Measurements from ENCODE around the gene NUDT16L1.
A peak's percentile ranks its signal among the peaks of the same experiment; 100 is the strongest.

NUDT16L1 gene

DNA sequence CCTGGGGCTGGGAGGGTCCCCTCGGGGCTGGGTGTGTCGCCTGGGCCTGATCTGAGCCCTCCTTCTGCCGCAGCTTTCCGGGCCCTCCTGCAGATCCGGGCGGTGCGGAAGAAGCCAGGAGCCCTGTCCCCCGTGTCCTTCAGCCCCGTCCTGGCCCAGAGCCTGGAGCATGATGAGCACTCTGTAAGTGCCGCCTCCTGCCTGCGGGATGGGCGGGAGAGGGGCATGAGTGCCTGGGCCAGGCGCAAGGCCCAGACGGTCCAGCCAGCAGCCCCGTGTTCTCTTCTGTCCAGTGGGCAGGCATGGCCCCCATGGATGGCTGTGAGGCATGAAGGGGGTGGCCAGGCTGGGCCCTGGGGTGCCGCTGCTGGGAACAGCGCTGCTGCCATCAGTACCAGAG, 16.0 kb upstream of the NUDT16L1 start:
- Histone ChIP-seq H3K27me3 (ENCODE audit: control insufficient read depth in 5 of 5, insufficient read depth in 4 of 5, low read length in 5 of 5) (no peaks in the 10 kb centered on the region), H3K9me3 (ENCODE audit: control insufficient read depth in 5 of 5, low read length in 5 of 5) (no peaks in the 10 kb centered on the region), H3K4me3 (ENCODE audit: low read depth in 1 of 5, low read length in 5 of 5) (no peak overlapping the region), H3K36me3 (ENCODE audit: control insufficient read depth in 5 of 5, insufficient read depth in 5 of 5, low read length in 5 of 5) (peaks cover 0 to 61% (median 43%) of the 10 kb centered on the region in 5 donors), H3K4me1 (ENCODE audit: control insufficient read depth in 5 of 5, insufficient read depth in 5 of 5, low read length in 5 of 5) (peaks cover 0 to 24% (median 4%) of the 10 kb centered on the region in 5 donors), H3K9ac (ENCODE audit: low read length in 5 of 5) (no peak overlapping the region), H3K27ac (ENCODE audit: low read depth, low read length) (no peak overlapping the region)

DNA sequence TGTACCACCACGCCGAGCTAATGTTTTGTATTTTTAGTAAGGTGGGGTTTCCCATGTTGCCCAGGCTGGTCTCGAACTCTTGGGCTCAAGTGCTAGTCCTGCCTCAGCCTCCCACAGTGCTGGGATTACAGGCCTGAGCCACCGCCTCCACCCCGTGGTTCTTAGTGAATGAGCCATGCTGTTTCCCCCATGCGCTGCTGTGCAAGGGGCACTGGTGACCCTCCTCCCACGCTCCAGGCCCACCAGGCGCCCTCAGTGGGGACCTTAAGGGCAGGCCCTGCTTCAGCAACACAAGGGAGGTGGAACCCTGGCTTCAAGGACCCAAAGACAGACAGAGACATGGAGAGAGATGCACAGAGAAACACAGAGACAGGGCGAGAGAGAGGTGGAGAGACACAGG, 15.4 kb upstream of the NUDT16L1 start:
- no peak overlapping the region for H3K9ac ChIP-seq (ENCODE audit: low read length in 5 of 5)
- no peak overlapping the region for H3K4me3 ChIP-seq (ENCODE audit: low read depth in 1 of 5, low read length in 5 of 5)
- H3K9me3 ChIP-seq (ENCODE audit: control insufficient read depth in 5 of 5, low read length in 5 of 5), result no peaks in the 10 kb centered on the region
- H3K27ac ChIP-seq (ENCODE audit: low read depth, low read length), result no peak overlapping the region
- peaks cover 0 to 27% (median 4%) of the 10 kb centered on the region in 5 donors for H3K4me1 ChIP-seq (ENCODE audit: control insufficient read depth in 5 of 5, insufficient read depth in 5 of 5, low read length in 5 of 5)
- no peaks in the 10 kb centered on the region for H3K27me3 ChIP-seq (ENCODE audit: control insufficient read depth in 5 of 5, insufficient read depth in 4 of 5, low read length in 5 of 5)
- H3K36me3 ChIP-seq (ENCODE audit: control insufficient read depth in 5 of 5, insufficient read depth in 5 of 5, low read length in 5 of 5), result peaks cover 0 to 62% (median 43%) of the 10 kb centered on the region in 5 donors

DNA sequence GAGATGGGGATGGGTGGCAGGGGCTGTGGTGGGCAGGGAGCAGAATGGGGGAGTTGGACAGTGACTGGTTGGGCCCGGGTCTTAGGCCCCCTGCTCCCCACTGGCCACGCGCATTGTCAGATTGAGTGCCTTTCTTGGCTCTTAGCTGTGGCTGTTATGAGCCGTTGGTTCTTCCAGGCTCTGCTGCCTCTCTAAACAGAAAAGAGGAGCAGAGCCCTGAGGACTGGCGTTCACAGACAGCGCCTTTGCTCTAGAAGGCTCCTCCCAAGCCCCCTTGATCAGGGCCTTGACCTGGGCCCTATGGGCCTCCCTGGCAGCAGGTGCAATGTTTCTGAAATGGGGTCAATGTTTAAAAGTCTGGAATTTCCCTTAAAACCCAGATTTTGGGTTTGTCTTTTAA, 14.8 kb upstream of the NUDT16L1 start:
- peaks cover 0 to 27% (median 4%) of the 10 kb centered on the region in 5 donors for H3K4me1 ChIP-seq (ENCODE audit: control insufficient read depth in 5 of 5, insufficient read depth in 5 of 5, low read length in 5 of 5)
- no peak overlapping the region for H3K9ac ChIP-seq (ENCODE audit: low read length in 5 of 5)

DNA sequence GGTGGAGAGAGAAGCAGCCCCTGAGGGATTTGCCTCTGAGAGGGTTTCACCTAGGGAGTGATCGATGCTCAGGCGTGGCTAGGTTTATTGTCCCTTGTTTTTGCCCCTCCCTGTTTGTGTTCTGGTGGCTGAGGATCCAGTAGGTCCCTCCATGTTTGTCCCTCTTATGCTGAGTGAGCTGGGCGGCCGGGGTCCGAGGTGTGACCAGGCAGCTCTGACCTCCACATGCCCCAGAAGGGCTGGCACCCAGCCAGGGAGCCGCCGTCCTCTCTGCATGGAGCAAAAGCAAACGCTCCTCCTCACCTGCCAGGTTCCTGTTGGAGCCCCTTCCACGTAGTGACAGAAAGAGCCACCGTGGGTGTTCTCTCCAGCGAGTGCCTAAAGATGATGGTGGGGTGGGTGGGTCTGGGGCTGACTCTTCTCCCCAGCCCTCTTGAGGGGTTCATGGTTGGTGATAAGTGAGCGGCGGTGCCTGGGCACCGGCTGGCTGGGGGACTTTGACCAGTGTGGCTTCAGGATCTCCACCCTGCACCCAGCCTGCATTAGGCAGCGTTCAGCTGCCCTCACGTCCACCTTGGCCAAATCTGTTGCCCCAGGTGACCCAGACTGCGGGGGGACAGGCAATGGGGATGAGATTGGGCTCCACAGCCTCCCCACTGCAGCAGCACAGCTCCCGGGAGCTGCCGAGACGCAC, 14.1 kb upstream of the NUDT16L1 start:
- peak overlapping the region; percentile 37 for H3K27ac ChIP-seq (ENCODE audit: low read depth, low read length)
- peak overlapping the region in 4 of 5 donors; percentile 5 to 65 (median 36) for H3K9ac ChIP-seq (ENCODE audit: low read length in 5 of 5)
- peaks cover 0 to 65% (median 49%) of the 10 kb centered on the region in 5 donors for H3K36me3 ChIP-seq (ENCODE audit: control insufficient read depth in 5 of 5, insufficient read depth in 5 of 5, low read length in 5 of 5)
- H3K27me3 ChIP-seq (ENCODE audit: control insufficient read depth in 5 of 5, insufficient read depth in 4 of 5, low read length in 5 of 5), result no peaks in the 10 kb centered on the region
- no peaks in the 10 kb centered on the region for H3K9me3 ChIP-seq (ENCODE audit: control insufficient read depth in 5 of 5, low read length in 5 of 5)
- peaks cover 0 to 27% (median 4%) of the 10 kb centered on the region in 5 donors for H3K4me1 ChIP-seq (ENCODE audit: control insufficient read depth in 5 of 5, insufficient read depth in 5 of 5, low read length in 5 of 5)
- H3K4me3 ChIP-seq (ENCODE audit: low read depth in 1 of 5, low read length in 5 of 5), result peak overlapping the region in 4 of 5 donors; percentile 19 to 49 (median 46)

More for the DNA sequence above, 14.8 kb upstream of the NUDT16L1 start:
- Histone ChIP-seq H3K4me3 (ENCODE audit: low read depth in 1 of 5, low read length in 5 of 5) (no peak overlapping the region), H3K27ac (ENCODE audit: low read depth, low read length) (no peak overlapping the region), H3K36me3 (ENCODE audit: control insufficient read depth in 5 of 5, insufficient read depth in 5 of 5, low read length in 5 of 5) (peaks cover 0 to 62% (median 43%) of the 10 kb centered on the region in 5 donors), H3K27me3 (ENCODE audit: control insufficient read depth in 5 of 5, insufficient read depth in 4 of 5, low read length in 5 of 5) (no peaks in the 10 kb centered on the region), H3K9me3 (ENCODE audit: control insufficient read depth in 5 of 5, low read length in 5 of 5) (no peaks in the 10 kb centered on the region)

DNA sequence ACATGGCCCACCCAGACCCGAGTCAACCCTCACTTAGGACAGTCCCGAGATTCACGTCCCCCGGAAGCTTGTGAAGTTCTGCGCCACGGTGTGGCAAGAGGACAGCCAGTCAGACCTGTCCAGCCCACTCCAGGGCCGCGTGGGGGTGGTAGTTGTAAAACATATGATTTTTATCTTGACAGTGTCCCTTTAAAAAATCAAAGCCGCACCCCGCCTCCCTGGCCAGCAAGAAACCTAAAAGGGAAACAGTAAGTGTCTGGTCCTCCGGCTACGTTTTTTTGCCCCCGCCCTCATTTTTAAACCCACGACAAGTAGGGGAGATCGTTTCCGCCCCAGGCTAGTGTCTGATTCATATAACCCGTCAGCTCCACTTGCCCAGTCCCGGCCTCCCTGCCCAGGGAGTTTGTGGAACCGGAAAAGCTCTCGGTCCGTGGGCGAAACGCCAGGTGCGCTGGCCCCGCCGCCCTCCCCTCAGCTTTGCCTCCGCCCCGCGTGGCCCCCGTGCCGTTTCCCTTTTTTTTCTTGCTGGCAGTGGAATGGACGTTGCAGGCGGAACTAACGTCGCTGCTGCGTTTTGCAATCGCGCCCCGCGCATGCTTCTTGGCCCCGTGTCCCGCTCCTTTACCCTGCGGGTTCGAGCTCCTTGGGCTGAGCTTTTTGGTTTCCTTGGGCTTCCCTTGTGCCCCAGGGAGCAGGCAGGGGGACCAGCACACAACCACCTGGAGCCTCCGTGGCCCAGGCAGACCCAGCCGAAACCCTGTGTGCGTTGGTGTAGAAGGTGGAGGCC, 13.3 kb upstream of the NUDT16L1 start:
- Histone ChIP-seq H3K9ac (ENCODE audit: low read length in 5 of 5) (peak overlapping the region in 4 of 5 donors; percentile 5 to 72 (median 36)), H3K4me1 (ENCODE audit: control insufficient read depth in 5 of 5, insufficient read depth in 5 of 5, low read length in 5 of 5) (peaks cover 0 to 27% (median 4%) of the 10 kb centered on the region in 5 donors), H3K9me3 (ENCODE audit: control insufficient read depth in 5 of 5, low read length in 5 of 5) (no peaks in the 10 kb centered on the region), H3K27ac (ENCODE audit: low read depth, low read length) (peak overlapping the region; percentile 37), H3K27me3 (ENCODE audit: control insufficient read depth in 5 of 5, insufficient read depth in 4 of 5, low read length in 5 of 5) (no peaks in the 10 kb centered on the region), H3K4me3 (ENCODE audit: low read depth in 1 of 5, low read length in 5 of 5) (peak overlapping the region; percentile 19 to 49 (median 44)), H3K36me3 (ENCODE audit: control insufficient read depth in 5 of 5, insufficient read depth in 5 of 5, low read length in 5 of 5) (peaks cover 0 to 72% (median 57%) of the 10 kb centered on the region in 5 donors)

DNA sequence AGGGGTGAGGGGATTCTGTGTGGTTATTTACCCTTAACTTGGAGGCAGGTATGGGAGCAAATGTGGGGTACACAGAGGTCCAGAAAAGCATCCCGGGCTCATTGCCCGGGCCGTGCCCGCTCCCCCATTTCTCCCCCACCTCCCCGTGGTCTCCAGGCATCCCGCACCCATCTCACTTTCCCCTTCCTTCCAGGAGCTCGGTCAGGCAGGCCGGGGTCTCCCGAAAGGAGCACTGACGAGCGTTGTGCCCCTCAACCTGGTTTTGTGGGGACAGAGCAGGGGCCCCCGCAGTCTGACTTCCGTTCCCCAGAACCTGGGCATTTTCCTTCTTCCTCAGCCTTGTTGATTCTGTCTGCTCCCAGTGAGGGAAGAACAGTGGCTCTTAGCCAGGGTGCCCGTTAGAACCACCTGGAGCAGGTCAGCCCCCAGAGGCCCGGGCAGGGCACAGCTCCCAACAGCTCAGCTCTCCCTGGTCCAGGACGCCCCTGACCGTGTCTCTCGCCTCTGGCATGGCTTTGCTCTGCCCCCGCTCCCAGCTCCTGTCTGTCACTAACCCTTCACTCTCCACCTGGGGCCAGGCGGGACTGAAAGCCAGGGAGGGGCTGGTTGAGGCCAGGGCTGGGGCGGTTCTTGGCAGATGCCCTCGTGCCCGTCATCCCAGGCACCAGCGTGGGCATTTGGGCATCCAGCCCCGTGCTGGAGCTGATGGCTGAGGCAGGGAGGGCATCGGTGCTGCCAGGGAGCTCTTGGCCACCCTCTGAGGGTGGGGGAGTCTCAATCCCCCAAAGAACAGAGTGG, 12.5 kb upstream of the NUDT16L1 start:
- peak overlapping the region in 2 of 5 donors; percentile 5 to 72 for H3K9ac ChIP-seq (ENCODE audit: low read length in 5 of 5)
- peaks cover 0 to 77% (median 58%) of the 10 kb centered on the region in 5 donors for H3K36me3 ChIP-seq (ENCODE audit: control insufficient read depth in 5 of 5, insufficient read depth in 5 of 5, low read length in 5 of 5)
- H3K9me3 ChIP-seq (ENCODE audit: control insufficient read depth in 5 of 5, low read length in 5 of 5), result no peaks in the 10 kb centered on the region
- peak overlapping the region; percentile 37 for H3K27ac ChIP-seq (ENCODE audit: low read depth, low read length)
- H3K4me1 ChIP-seq (ENCODE audit: control insufficient read depth in 5 of 5, insufficient read depth in 5 of 5, low read length in 5 of 5), result peaks cover 0 to 27% (median 4%) of the 10 kb centered on the region in 5 donors
- no peaks in the 10 kb centered on the region for H3K27me3 ChIP-seq (ENCODE audit: control insufficient read depth in 5 of 5, insufficient read depth in 4 of 5, low read length in 5 of 5)
- H3K4me3 ChIP-seq (ENCODE audit: low read depth in 1 of 5, low read length in 5 of 5), result peak overlapping the region in 3 of 5 donors; percentile 19 to 49 (median 48)

DNA sequence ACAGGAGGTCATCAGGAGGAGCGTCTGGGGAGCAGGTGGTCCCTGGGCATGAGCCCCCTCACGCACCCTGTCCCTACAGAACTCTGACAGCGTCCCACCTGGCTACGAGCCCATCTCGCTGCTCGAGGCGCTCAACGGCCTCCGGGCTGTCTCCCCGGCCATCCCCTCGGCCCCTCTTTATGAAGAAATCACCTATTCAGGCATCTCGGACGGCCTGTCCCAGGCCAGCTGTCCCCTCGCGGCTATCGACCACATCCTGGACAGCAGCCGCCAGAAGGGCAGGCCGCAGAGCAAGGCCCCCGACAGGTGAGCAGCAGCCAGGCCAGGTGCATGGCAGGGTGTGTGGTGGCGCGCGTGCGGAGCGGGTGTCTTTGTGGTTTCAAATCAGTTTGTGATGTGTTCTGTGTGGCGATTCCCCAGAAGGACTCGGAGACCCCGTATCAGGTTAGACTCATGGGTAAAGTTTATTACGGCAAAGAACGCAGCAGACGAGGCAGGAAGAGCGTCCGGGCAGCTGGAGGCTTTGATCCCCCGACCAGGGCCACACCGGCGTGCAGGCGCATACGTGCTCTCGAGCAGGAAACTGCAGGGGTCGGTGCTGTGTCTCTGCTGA, 11.8 kb upstream of the NUDT16L1 start:
- no peak overlapping the region for H3K27ac ChIP-seq (ENCODE audit: low read depth, low read length)

DNA sequence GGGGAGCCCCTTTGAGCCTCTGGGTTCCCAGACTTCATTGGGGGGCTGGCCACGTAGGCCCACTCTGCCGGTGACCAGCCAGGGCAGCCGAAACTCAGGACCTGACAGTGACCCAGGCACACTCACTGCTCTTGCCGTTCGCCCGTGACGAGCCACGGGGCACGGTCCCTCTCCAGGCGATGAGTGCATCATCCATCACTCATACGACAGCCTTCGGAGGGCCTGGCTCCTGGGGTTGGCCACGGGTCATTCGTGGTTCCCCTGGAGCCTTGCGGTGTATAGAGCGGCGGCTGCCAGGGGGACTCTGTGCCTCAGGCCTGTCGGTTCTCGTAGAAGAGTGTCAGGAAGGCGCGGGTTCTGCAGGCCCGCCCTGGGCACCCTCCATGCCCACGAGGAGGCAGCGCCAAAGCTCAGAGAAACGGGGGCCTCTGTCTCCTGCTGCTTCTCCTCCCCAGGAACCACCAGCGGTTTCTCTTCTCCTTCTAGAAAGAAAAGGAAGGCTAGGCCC, 11.2 kb upstream of the NUDT16L1 start:
- Histone ChIP-seq H3K9me3 (ENCODE audit: control insufficient read depth in 5 of 5, low read length in 5 of 5) (no peaks in the 10 kb centered on the region), H3K27me3 (ENCODE audit: control insufficient read depth in 5 of 5, insufficient read depth in 4 of 5, low read length in 5 of 5) (no peaks in the 10 kb centered on the region), H3K9ac (ENCODE audit: low read length in 5 of 5) (no peak overlapping the region), H3K4me1 (ENCODE audit: control insufficient read depth in 5 of 5, insufficient read depth in 5 of 5, low read length in 5 of 5) (peaks cover 0 to 23% (median 4%) of the 10 kb centered on the region in 5 donors), H3K36me3 (ENCODE audit: control insufficient read depth in 5 of 5, insufficient read depth in 5 of 5, low read length in 5 of 5) (peaks cover 0 to 80% (median 62%) of the 10 kb centered on the region in 5 donors), H3K27ac (ENCODE audit: low read depth, low read length) (no peak overlapping the region), H3K4me3 (ENCODE audit: low read depth in 1 of 5, low read length in 5 of 5) (no peak overlapping the region)

More for the DNA sequence above, 11.8 kb upstream of the NUDT16L1 start:
- Histone ChIP-seq H3K27me3 (ENCODE audit: control insufficient read depth in 5 of 5, insufficient read depth in 4 of 5, low read length in 5 of 5) (no peaks in the 10 kb centered on the region), H3K9ac (ENCODE audit: low read length in 5 of 5) (no peak overlapping the region), H3K36me3 (ENCODE audit: control insufficient read depth in 5 of 5, insufficient read depth in 5 of 5, low read length in 5 of 5) (peaks cover 0 to 80% (median 61%) of the 10 kb centered on the region in 5 donors), H3K4me1 (ENCODE audit: control insufficient read depth in 5 of 5, insufficient read depth in 5 of 5, low read length in 5 of 5) (peaks cover 0 to 27% (median 4%) of the 10 kb centered on the region in 5 donors), H3K9me3 (ENCODE audit: control insufficient read depth in 5 of 5, low read length in 5 of 5) (no peaks in the 10 kb centered on the region), H3K4me3 (ENCODE audit: low read depth in 1 of 5, low read length in 5 of 5) (no peak overlapping the region)

DNA sequence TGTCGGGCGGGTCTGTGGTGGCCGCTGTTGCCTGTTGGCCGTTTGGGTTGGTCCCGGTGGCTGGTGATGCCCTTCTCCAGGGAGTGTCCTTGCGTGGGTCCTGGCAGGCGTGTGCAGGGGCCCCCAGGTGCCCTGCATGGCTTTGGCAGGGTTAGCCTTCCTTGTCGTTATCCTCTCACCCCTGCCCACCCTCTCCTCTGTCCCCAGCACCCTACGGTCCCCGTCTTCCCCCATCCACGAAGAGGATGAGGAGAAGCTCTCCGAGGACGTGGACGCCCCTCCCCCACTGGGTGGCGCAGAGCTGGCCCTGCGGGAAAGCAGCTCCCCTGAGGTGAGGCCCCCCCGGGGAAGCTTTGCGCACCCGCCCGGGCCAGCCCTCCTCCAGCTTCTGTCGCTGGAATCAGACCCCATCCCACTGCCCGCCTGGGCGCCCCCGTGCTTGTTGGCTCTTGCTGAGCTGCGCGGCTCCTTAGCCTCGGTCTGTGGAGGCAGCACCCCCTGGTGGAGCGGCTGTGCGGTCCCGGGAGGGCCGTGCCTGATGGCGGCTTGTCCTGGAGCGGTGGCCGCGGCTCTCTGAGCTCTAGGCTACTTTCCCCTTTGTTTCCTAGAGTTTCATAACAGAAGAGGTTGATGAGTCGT, 10.6 kb upstream of the NUDT16L1 start:
- Histone ChIP-seq H3K4me3 (ENCODE audit: low read depth in 1 of 5, low read length in 5 of 5) (no peak overlapping the region), H3K9me3 (ENCODE audit: control insufficient read depth in 5 of 5, low read length in 5 of 5) (no peaks in the 10 kb centered on the region), H3K36me3 (ENCODE audit: control insufficient read depth in 5 of 5, insufficient read depth in 5 of 5, low read length in 5 of 5) (peaks cover 0 to 77% (median 64%) of the 10 kb centered on the region in 5 donors), H3K27me3 (ENCODE audit: control insufficient read depth in 5 of 5, insufficient read depth in 4 of 5, low read length in 5 of 5) (no peaks in the 10 kb centered on the region), H3K27ac (ENCODE audit: low read depth, low read length) (no peak overlapping the region), H3K9ac (ENCODE audit: low read length in 5 of 5) (no peak overlapping the region), H3K4me1 (ENCODE audit: control insufficient read depth in 5 of 5, insufficient read depth in 5 of 5, low read length in 5 of 5) (peaks cover 0 to 23% (median 4%) of the 10 kb centered on the region in 5 donors)

Measured in subcutaneous abdominal adipose tissue (tissue), 5 donors.